DND-41 (cell line): Measurements from ENCODE around the gene TIPARP.

Experiments
- CTCF ChIP-seq: IDR thresholded peaks from 2 replicates; pipeline ENCODE4 v1.5.1; 2012; ENCODE audit warnings: borderline replicate concordance, low read length, moderate library complexity, mild to moderate bottlenecking; ENCODE audit not compliant: poor library complexity, severe bottlenecking; ENCODE audit errors: extremely low read depth
- EZH2 ChIP-seq: IDR thresholded peaks from 3 replicates; pipeline ENCODE4 v1.6.1; 2012; ENCODE audit warnings: borderline replicate concordance, low read depth, mild to moderate bottlenecking, moderate library complexity, low read length, inconsistent platforms; ENCODE audit not compliant: severe bottlenecking

- TF ChIP-seq CTCF (no peak), EZH2 (no peak)
Observed at GRCh38 chr3:156657440-156657839, 16.9 kb upstream of the TIPARP start.
